Measurements from ENCODE around the gene PRR15L.

Gene PRR15L

GRCh38 chr17:47975823-47976205 lies 18.1 kb upstream of the PRR15L start:
- Mint-ChIP-seq H3K27ac (no peak overlapping the region), H3K9me3 (no peaks in the 10 kb centered on the region), H3K27me3 (no peaks in the 10 kb centered on the region), H3K4me1 (peaks cover 31% of the 10 kb centered on the region), H3K4me3 (no peak overlapping the region)
- no peak for ATAC-seq
- DNase-seq: no peak

- DNase-seq (no peak), ATAC-seq (no peak)
- Mint-ChIP-seq H3K9me3 (no peaks in the 10 kb centered on the region), H3K27ac (no peak overlapping the region), H3K27me3 (no peaks in the 10 kb centered on the region), H3K4me3 (no peak overlapping the region), H3K4me1 (peaks cover 30% of the 10 kb centered on the region)
These were observed 17.6 kb upstream of the PRR15L start for GRCh38 chr17:47975189-47975822.

- Mint-ChIP-seq H3K4me3 (no peak overlapping the region), H3K27me3 (no peaks in the 10 kb centered on the region), H3K27ac (no peak overlapping the region), H3K9me3 (no peaks in the 10 kb centered on the region), H3K4me1 (peaks cover 37% of the 10 kb centered on the region)
- no peak for ATAC-seq
- no peak for DNase-seq
These were observed 15.9 kb upstream of the PRR15L start for GRCh38 chr17:47973541-47973940.

GRCh38 chr17:47970725-47971499 lies 13.2 kb upstream of the PRR15L start, which contains the start of gene CDK5RAP3:
TSS of gene CDK5RAP3 (plus strand) at chr17:47971113. CDS start at chr17:47971147, 34 bp downstream.
- Mint-ChIP-seq H3K27me3 (no peaks in the 10 kb centered on the region), H3K4me3 (peak within 1 kb of the TSS; percentile 82 to 87), H3K27ac (peak within 1 kb of the TSS; percentile 97), H3K4me1 (peaks cover 37% of the 10 kb centered on the region), H3K9me3 (no peaks in the 10 kb centered on the region)
- peak; percentile 99 to 100 for DNase-seq
- peak; percentile 99 for ATAC-seq

GRCh38 chr17:47969930-47970724 lies 12.4 kb upstream of the PRR15L start:
- H3K27ac Mint-ChIP-seq: peak overlapping the region; percentile 57 to 69
- H3K9me3 Mint-ChIP-seq: no peaks in the 10 kb centered on the region
- DNase-seq (no peak), ATAC-seq (no peak)
- H3K4me1 Mint-ChIP-seq: peaks cover 37% of the 10 kb centered on the region
- no peaks in the 10 kb centered on the region for H3K27me3 Mint-ChIP-seq
- H3K4me3 Mint-ChIP-seq: peak overlapping the region; percentile 82 to 87

- Mint-ChIP-seq H3K9me3 (no peaks in the 10 kb centered on the region), H3K27me3 (no peaks in the 10 kb centered on the region), H3K4me1 (peaks cover 32% of the 10 kb centered on the region), H3K4me3 (no peak overlapping the region), H3K27ac (no peak overlapping the region)
- no peak for ATAC-seq
- DNase-seq: no peak
These were observed 11.2 kb upstream of the PRR15L start for GRCh38 chr17:47968836-47969235.

- ATAC-seq (no peak), DNase-seq (no peak)
- H3K9me3 Mint-ChIP-seq: no peaks in the 10 kb centered on the region
- H3K4me1 Mint-ChIP-seq: peaks cover 27% of the 10 kb centered on the region
- H3K27me3 Mint-ChIP-seq: no peaks in the 10 kb centered on the region
- H3K27ac Mint-ChIP-seq: peak overlapping the region; percentile 12 to 26
- H3K4me3 Mint-ChIP-seq: no peak overlapping the region
These were observed 10.0 kb upstream of the PRR15L start for GRCh38 chr17:47967607-47968252.

GRCh38 chr17:47966079-47966519 lies 8.4 kb upstream of the PRR15L start:
- Mint-ChIP-seq H3K27ac (no peak overlapping the region), H3K27me3 (no peaks in the 10 kb centered on the region), H3K4me1 (peaks cover 12% of the 10 kb centered on the region)

GRCh38 chr17:47964856-47965255 lies 7.2 kb upstream of the PRR15L start:
- DNase-seq (no peak), ATAC-seq (no peak)
- Mint-ChIP-seq H3K9me3 (no peaks in the 10 kb centered on the region), H3K27ac (no peak overlapping the region), H3K4me1 (peaks cover 4% of the 10 kb centered on the region), H3K4me3 (no peak overlapping the region), H3K27me3 (no peaks in the 10 kb centered on the region)

More at GRCh38 chr17:47966079-47966519, 8.4 kb upstream of the PRR15L start:
- DNase-seq: no peak
- no peak for ATAC-seq
- Mint-ChIP-seq H3K9me3 (no peaks in the 10 kb centered on the region), H3K4me3 (no peak overlapping the region)

GRCh38 chr17:47962901-47963300 lies 5.2 kb upstream of the PRR15L start:
- Mint-ChIP-seq H3K27ac (no peak overlapping the region), H3K9me3 (no peaks in the 10 kb centered on the region), H3K4me3 (no peak overlapping the region), H3K4me1 (no peaks in the 10 kb centered on the region), H3K27me3 (no peaks in the 10 kb centered on the region)
- no peak for ATAC-seq
- no peak for DNase-seq

GRCh38 chr17:47961406-47961805 lies 3.7 kb upstream of the PRR15L start:
- H3K27ac Mint-ChIP-seq: no peak overlapping the region
- ATAC-seq (no peak), DNase-seq (no peak)
- no peaks in the 10 kb centered on the region for H3K27me3 Mint-ChIP-seq
- no peaks in the 10 kb centered on the region for H3K4me1 Mint-ChIP-seq
- H3K9me3 Mint-ChIP-seq: no peaks in the 10 kb centered on the region
- no peak overlapping the region for H3K4me3 Mint-ChIP-seq

GRCh38 chr17:47959825-47960655 lies 2.4 kb upstream of the PRR15L start:
- no peaks in the 10 kb centered on the region for H3K27me3 Mint-ChIP-seq
- ATAC-seq: no peak
- no peak for DNase-seq
- H3K4me1 Mint-ChIP-seq: no peaks in the 10 kb centered on the region
- no peak overlapping the region for H3K27ac Mint-ChIP-seq
- H3K4me3 Mint-ChIP-seq: no peak overlapping the region
- H3K9me3 Mint-ChIP-seq: no peaks in the 10 kb centered on the region

- peaks cover 6% of the 10 kb centered on the region for H3K4me1 Mint-ChIP-seq
- H3K27me3 Mint-ChIP-seq: no peaks in the 10 kb centered on the region
- H3K4me3 Mint-ChIP-seq: no peak overlapping the region
- DNase-seq (no peak), ATAC-seq (no peak)
- H3K27ac Mint-ChIP-seq: no peak overlapping the region
- no peaks in the 10 kb centered on the region for H3K9me3 Mint-ChIP-seq
These were observed 692 bp downstream of the PRR15L start for GRCh38 chr17:47956791-47957590.
